Right lobe of liver (tissue), 6 donors: ENCODE data around the gene INPP5D. TPM values are rescaled to one million over a fixed set of nuclear protein-coding genes. Genes with fewer than 3 reads are reported as not detected.

Experiments used
- ATAC-seq, 4 donors: fragments of 200-7000 bp; cut with Tn5 transposase; one replicate each; pipeline ENCODE4 v1.9.1; 2020; ENCODE audit warnings: mild to moderate bottlenecking in 4 of 4, moderate library complexity in 4 of 4
- DNase-seq, 3 donors: peaks; one replicate each; pipeline ENCODE4 v3.0.0-alpha.2; 2020
- H3K27ac ChIP-seq, 3 donors: fragments of 200-600 bp; one replicate each; pipeline ENCODE4 v1.8.0; 2022
- H3K27me3 ChIP-seq, 2 donors: fragments of 200-600 bp; one replicate each; pipeline ENCODE4 v1.8.0; 2022
- H3K36me3 ChIP-seq, 4 donors: fragments of 200-600 bp; sonication (generic) in 1 of 4; one replicate each; pipeline versions ENCODE4 v1.5.1 to v1.8.0; 2017 to 2022; ENCODE audit warnings: control low read depth in 1 of 4
- H3K4me1 ChIP-seq, 4 donors: fragments of 200-600 bp; sonication (generic) in 1 of 4; one replicate each; pipeline versions ENCODE4 v1.5.1 to v1.8.0; 2017 to 2022; ENCODE audit warnings: control low read depth in 1 of 4
- H3K4me3 ChIP-seq, 3 donors: fragments of 200-600 bp; one replicate each; pipeline ENCODE4 v1.8.0; 2022
- H3K9me3 ChIP-seq, 4 donors: fragments of 200-600 bp; sonication (generic) in 1 of 4; one replicate each; pipeline versions ENCODE4 v1.5.1 to v1.8.0; 2017 to 2022; ENCODE audit warnings: control low read depth in 1 of 4
- CTCF ChIP-seq, 4 donors: fragments of 200-600 bp in 3 of 4; fragments of 450-650 bp in 1 of 4; IDR thresholded peaks; one replicate each; pipeline versions ENCODE4 v1.5.1 to v1.8.0; 2016 to 2022; ENCODE audit warnings: antibody characterized with exemption in 4 of 4, mild to moderate bottlenecking in 2 of 4
- POLR2A ChIP-seq: fragments of 450-650 bp; IDR thresholded peaks from one replicate; pipeline ENCODE4 v1.6.1; 2017; ENCODE audit warnings: antibody characterized with exemption, mild to moderate bottlenecking
- WGBS: methylation state at CpG from one replicate; pipeline ENCODE4 v1.1.6; 2018; ENCODE audit warnings: low coverage, low lambda C conversion rate; ENCODE audit not compliant: insufficient coverage; ENCODE audit errors: missing lambda C conversion rate; 5-methylcytosine and 5-hydroxymethylcytosine counted together
- intact Hi-C, 2 donors: fragments of 100-400 bp; cut with DNase I; formaldehyde crosslinking; loops; one replicate each; pipeline versions ENCODE4 v1.11.2 to v1.14.1; 2022
- total RNA-seq, 6 experiments: library from RNA; depleted of rRNA in 2 of 6; stranded (reverse); fragments of >200 nt in 2 of 6; fragmentation: NEBNext Ultra II Directional in 3 of 6; extraction: Animal tissue kit (Norgen Biotek cat#: 25700) in 3 of 6; gene quantifications; one replicate each; pipeline versions ENCODE4 v1.1.0 to v1.2.4, GENCODE V29; 2016 to 2023
- donor health status: DM: no; HTN: yes; CAD: no.
- donor health status: DM: no; HTN: no; CAD: no.
- donor health status: DM: no; HTN: no; CAD: no.
- donor health status: DM: no; HTN: yes; CAD: no.
- donor health status: DM: no; HTN: yes; CAD: no.

INPP5D gene
- total RNA-seq, 6 experiments from 2014 or later: 3.5 to 8.1 (median 5.5) TPM

GRCh38 chr2:233075141-233075965, 15.2 kb downstream of the INPP5D start:
- Histone ChIP-seq H3K4me3 (no peak overlapping the region), H3K9me3 (peaks cover 0 to 8% (median 0%) of the 10 kb centered on the region in 4 donors), H3K4me1 (no peaks in the 10 kb centered on the region), H3K27me3 (no peaks in the 10 kb centered on the region), H3K27ac (peak overlapping the region in 1 of 3 donors; percentile 20), H3K36me3 (no peaks in the 10 kb centered on the region)
- ATAC-seq (peak; percentile 41 to 68 (median 54)), DNase-seq (peak in 1 of 3 donors; percentile 44)
- WGBS: 40% methylated on average over 1 of the region's 6 CpGs
- intact Hi-C loops: no loop called here
- TF ChIP-seq POLR2A: no peak
- no peak for TF ChIP-seq CTCF (IDR thresholded peaks at IDR 0.05)

GRCh38 chr2:233075966-233076339, 15.8 kb downstream of the INPP5D start:
- no peak overlapping the region for H3K4me3 ChIP-seq
- TF ChIP-seq CTCF (IDR thresholded peaks at IDR 0.05): no peak
- TF ChIP-seq POLR2A: no peak
- H3K27me3 ChIP-seq: no peaks in the 10 kb centered on the region
- 28% methylated on average over 2 of the region's 2 CpGs for WGBS
- no peaks in the 10 kb centered on the region for H3K4me1 ChIP-seq
- H3K36me3 ChIP-seq: no peaks in the 10 kb centered on the region
- ATAC-seq: peak; percentile 55 to 71 (median 65)
- DNase-seq: no peak
- intact Hi-C loops: no loop called here
- H3K9me3 ChIP-seq: peaks cover 0 to 8% (median 0%) of the 10 kb centered on the region in 4 donors
- H3K27ac ChIP-seq: peak overlapping the region in 1 of 3 donors; percentile 20

GRCh38 chr2:233076749-233077148, 16.6 kb downstream of the INPP5D start:
- Histone ChIP-seq H3K4me1 (no peaks in the 10 kb centered on the region), H3K27ac (no peak overlapping the region), H3K36me3 (no peaks in the 10 kb centered on the region), H3K4me3 (no peak overlapping the region), H3K9me3 (peaks cover 0 to 3% (median 0%) of the 10 kb centered on the region in 4 donors), H3K27me3 (no peaks in the 10 kb centered on the region)
- intact Hi-C loops: no loop called here
- ATAC-seq (no peak), DNase-seq (no peak)
- 52% methylated on average over 3 of the region's 3 CpGs for WGBS
- TF ChIP-seq CTCF (IDR thresholded peaks at IDR 0.05): no peak
- no peak for TF ChIP-seq POLR2A

GRCh38 chr2:233079473-233079877, 19.3 kb downstream of the INPP5D start:
- intact Hi-C loops: no loop called here
- ATAC-seq: no peak
- Histone ChIP-seq H3K4me1 (no peaks in the 10 kb centered on the region), H3K4me3 (no peak overlapping the region), H3K36me3 (no peaks in the 10 kb centered on the region), H3K27me3 (no peaks in the 10 kb centered on the region), H3K9me3 (no peaks in the 10 kb centered on the region), H3K27ac (no peak overlapping the region)
- peak in 1 of 3 donors; percentile 48 for DNase-seq
- 40% methylated on average over 10 of the region's 10 CpGs for WGBS
- TF ChIP-seq POLR2A (no peak), CTCF (IDR thresholded peaks at IDR 0.05) (no peak)
